Progenitor cell of endocrine pancreas (in vitro differentiated cells): ENCODE data around the gene RAB8A. TPM values are rescaled to one million over a fixed set of nuclear protein-coding genes. Genes with fewer than 3 reads are reported as not detected.
"Not testable (repeated sequence)": the region's sequence is repeated elsewhere in the genome, so short reads cannot be mapped to it uniquely, and the experiment has no call there.

Experiments
- DNase-seq: peaks from one replicate; pipeline ENCODE4 v3.0.0; 2021; ENCODE audit warnings: low spot score; ENCODE audit not compliant: unreplicated experiment
- H3K27ac Mint-ChIP-seq: 2 replicates; pipeline ENCODE4 v1.8.0; 2021; ENCODE audit warnings: mild to moderate bottlenecking, moderate library complexity, mixed read lengths
- H3K27me3 Mint-ChIP-seq: 2 replicates; pipeline ENCODE4 v1.8.0; 2021; ENCODE audit warnings: mixed read lengths
- H3K36me3 Mint-ChIP-seq: 2 replicates; pipeline ENCODE4 v1.8.0; 2022; ENCODE audit warnings: mixed read lengths; ENCODE audit not compliant: insufficient read depth
- H3K4me1 Mint-ChIP-seq: 2 replicates; pipeline ENCODE4 v1.8.0; 2021; ENCODE audit warnings: low read depth, mixed read lengths
- H3K4me3 Mint-ChIP-seq: 2 replicates; pipeline ENCODE4 v1.8.0; 2021; ENCODE audit warnings: low read depth, mild to moderate bottlenecking, moderate library complexity, mixed read lengths
- H3K9me3 Mint-ChIP-seq: 2 replicates; pipeline ENCODE4 v1.8.0; 2021; ENCODE audit warnings: low read depth, mixed read lengths
- total RNA-seq: library from RNA; stranded (reverse); gene quantifications from 2 replicates; pipeline ENCODE4 v1.2.1, GENCODE V29; 2021
- TF ChIP-seq, protein P1 (sequence below): fragments of 200-600 bp; sonication (generic); IDR thresholded peaks from one replicate; pipeline ENCODE4 v1.5.0; 2021; ENCODE audit warnings: antibody characterized with exemption, mild to moderate bottlenecking; ENCODE audit not compliant: unreplicated experiment

RAB8A gene
- total RNA-seq, 1 donor from 2014 or later: 67.5 TPM

DNA sequence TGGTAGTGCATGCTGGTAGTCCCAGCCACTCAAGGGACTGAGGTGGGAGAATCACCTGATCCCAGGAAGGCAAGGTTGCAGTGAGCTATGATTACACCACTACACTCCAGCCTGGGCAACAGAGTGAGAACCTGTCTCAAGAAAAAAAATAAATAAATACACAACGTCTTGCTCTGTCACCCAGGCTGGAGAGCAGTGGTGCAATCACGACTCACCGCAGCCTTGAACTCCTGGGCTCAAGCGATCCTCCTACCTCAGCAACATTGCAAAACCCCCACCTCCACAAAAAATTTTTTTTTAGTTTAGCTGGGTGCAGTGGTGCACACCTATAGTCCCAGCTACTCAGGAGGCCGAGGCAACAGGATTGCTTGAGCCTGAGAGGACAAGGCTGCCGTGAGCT is 26.6 kb upstream of the RAB8A start:
- no peaks in the 10 kb centered on the region for H3K27me3 Mint-ChIP-seq
- H3K4me3 Mint-ChIP-seq: no peak overlapping the region
- H3K4me1 Mint-ChIP-seq: peaks cover 19% of the 10 kb centered on the region
- DNase-seq: no peak
- TF ChIP-seq, protein P1, sequence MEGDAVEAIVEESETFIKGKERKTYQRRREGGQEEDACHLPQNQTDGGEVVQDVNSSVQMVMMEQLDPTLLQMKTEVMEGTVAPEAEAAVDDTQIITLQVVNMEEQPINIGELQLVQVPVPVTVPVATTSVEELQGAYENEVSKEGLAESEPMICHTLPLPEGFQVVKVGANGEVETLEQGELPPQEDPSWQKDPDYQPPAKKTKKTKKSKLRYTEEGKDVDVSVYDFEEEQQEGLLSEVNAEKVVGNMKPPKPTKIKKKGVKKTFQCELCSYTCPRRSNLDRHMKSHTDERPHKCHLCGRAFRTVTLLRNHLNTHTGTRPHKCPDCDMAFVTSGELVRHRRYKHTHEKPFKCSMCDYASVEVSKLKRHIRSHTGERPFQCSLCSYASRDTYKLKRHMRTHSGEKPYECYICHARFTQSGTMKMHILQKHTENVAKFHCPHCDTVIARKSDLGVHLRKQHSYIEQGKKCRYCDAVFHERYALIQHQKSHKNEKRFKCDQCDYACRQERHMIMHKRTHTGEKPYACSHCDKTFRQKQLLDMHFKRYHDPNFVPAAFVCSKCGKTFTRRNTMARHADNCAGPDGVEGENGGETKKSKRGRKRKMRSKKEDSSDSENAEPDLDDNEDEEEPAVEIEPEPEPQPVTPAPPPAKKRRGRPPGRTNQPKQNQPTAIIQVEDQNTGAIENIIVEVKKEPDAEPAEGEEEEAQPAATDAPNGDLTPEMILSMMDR: no peak
- no peaks in the 10 kb centered on the region for H3K9me3 Mint-ChIP-seq
- H3K27ac Mint-ChIP-seq: no peak overlapping the region
- peaks cover 32% of the 10 kb centered on the region for H3K36me3 Mint-ChIP-seq

DNA sequence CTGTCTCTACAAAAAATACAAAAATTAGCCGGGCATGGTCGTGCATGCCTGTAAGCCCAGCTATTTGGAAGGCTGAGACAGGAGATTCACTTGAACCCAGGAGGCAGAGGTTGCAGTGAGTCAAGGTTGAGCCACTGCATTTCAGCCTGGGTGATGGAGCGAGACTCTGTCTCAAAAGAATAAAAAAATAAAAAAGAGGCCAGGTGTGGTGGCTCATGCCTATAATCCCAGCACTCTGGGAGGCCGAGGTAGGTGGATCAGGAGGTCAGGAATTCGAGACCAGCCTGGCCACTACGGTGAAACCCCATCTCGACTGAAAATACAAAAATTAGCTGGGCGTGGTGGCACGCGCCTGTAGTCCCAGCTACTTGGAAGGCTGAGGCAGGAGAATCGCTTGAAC is 24.3 kb upstream of the RAB8A start:
- H3K4me3 Mint-ChIP-seq, H3K9me3 Mint-ChIP-seq, DNase-seq, H3K27me3 Mint-ChIP-seq, H3K27ac Mint-ChIP-seq: not testable (repeated sequence)
- Mint-ChIP-seq H3K36me3 (peaks cover 30% of the 10 kb centered on the region), H3K4me1 (peaks cover 18% of the 10 kb centered on the region)

DNA sequence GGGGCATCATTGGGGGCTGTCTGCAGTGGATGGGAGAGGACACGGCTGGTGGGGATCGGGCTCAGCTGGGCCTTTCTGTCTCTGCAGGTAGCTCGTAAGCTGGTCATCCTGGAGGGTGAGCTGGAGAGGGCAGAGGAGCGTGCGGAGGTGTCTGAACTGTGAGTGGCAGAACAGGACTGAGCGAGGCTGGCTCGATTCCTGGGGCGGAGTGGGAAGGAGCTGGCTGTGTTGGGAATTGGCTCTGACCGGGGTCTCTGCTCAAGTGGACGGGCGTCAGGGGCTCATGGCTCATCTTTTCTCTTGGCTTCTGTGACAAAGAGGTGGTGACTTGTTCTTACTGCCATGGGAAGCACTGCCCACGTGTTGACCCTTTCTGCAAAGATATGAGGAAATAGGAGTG is 23.7 kb upstream of the RAB8A start:
- Mint-ChIP-seq H3K36me3 (peaks cover 31% of the 10 kb centered on the region), H3K4me3 (no peak overlapping the region)

DNA sequence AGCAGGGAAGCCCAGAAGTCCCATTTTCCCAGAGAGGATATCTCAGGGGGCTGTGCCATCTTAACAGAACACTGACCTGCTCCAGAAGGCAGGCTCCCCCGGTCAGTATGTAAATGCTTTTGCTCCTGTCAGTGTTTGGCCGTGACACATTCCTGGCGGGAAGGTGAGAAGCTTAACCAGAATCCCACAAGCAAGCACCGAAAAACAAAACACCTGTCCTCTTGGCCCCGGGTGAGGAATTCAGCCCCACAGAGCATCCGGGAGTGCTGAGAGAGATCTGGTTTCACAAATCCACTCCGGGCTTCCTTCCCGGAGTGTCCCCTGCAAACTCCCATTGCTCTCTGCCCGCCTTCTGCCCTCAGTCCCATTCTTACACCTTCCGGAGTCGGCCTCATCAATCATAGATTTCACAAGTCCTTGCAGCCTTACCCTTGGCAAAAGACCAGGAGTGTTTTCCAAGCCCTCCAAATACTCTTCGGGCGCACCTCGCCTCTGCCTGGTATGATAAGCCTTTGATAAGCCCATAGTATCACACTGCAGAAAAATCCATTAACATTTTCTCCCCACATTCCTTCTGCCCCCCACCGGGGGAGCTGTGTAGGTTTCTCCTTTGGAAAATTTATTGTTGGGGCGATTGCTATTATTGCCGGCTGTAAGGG is 23.2 kb upstream of the RAB8A start:
- Mint-ChIP-seq H3K27ac (peak overlapping the region; percentile 94), H3K4me1 (peaks cover 20% of the 10 kb centered on the region), H3K9me3 (no peaks in the 10 kb centered on the region), H3K27me3 (no peaks in the 10 kb centered on the region), H3K36me3 (peaks cover 35% of the 10 kb centered on the region), H3K4me3 (no peak overlapping the region)
- TF ChIP-seq, protein P1: peak; percentile 37
- DNase-seq: no peak

More for the DNA sequence above, 23.7 kb upstream of the RAB8A start:
- TF ChIP-seq, protein P1: no peak
- no peaks in the 10 kb centered on the region for H3K27me3 Mint-ChIP-seq
- H3K9me3 Mint-ChIP-seq: no peaks in the 10 kb centered on the region
- DNase-seq: no peak
- H3K27ac Mint-ChIP-seq: peak overlapping the region; percentile 94
- H3K4me1 Mint-ChIP-seq: peaks cover 18% of the 10 kb centered on the region

DNA sequence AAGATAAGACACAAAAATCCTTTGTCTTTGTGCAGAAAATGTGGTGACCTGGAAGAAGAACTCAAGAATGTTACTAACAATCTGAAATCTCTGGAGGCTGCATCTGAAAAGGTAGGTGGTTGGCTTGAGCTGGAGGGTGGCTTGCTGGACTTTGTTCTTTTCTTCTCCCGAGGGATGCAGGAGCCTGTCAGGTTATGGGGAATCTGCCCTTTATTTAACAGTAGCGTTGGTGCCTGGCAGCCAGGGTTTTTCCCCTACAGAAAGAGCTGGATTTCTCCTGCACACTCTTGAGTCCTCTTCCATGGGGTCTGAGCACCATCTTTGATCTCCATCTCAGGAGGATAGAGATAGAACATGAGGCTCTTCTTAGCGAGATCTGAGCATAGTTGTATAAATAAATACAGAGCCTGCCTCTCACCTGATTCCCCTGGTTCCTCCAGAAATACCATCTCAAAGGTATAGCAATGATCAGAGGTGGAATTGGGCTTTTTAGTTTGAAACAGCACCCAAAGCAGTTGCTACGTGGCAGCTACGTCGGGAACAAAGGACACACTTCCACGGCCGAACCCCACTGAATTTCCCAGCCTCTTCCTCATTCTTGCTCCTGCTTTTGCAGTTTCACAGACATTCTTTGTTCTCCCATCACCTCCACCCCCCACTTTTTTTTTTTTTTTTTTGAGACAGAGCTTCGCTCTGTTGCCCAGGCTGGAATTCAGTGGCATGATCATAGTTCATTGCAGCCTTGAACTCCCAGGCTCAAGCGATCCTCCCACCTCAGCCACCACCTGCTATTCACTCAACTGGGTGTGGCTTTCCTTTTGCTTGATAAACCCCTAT is 22.5 kb upstream of the RAB8A start:
- Mint-ChIP-seq H3K4me1 (peaks cover 22% of the 10 kb centered on the region), H3K27ac (peak overlapping the region; percentile 94), H3K27me3 (no peaks in the 10 kb centered on the region), H3K4me3 (no peak overlapping the region), H3K36me3 (peaks cover 37% of the 10 kb centered on the region), H3K9me3 (no peaks in the 10 kb centered on the region)
- no peak for DNase-seq
- TF ChIP-seq, protein P1: no peak
